Large intestine (tissue), 3 donors: Measurements from ENCODE around the gene HDAC4. TPM values are rescaled to one million over a fixed set of nuclear protein-coding genes. Genes with fewer than 3 reads are reported as not detected.
"Not testable (repeated sequence)": the region's sequence is repeated elsewhere in the genome, so short reads cannot be mapped to it uniquely, and the experiment has no call there.

ENCODE experiments used
- DNase-seq, 2 donors: peaks; one replicate each; pipeline versions ENCODE4 v3.0.0 to v3.0.0-alpha.2; 2013
- H3K27ac ChIP-seq: one replicate; pipeline ENCODE4 v1.5.1; 2013; ENCODE audit warnings: low read length
- H3K27me3 ChIP-seq: 2 replicates; pipeline ENCODE4 v1.6.1; 2013; ENCODE audit warnings: low read length; ENCODE audit not compliant: control insufficient read depth, insufficient read depth
- H3K36me3 ChIP-seq: 2 replicates; pipeline ENCODE4 v1.6.1; 2013; ENCODE audit warnings: low read length; ENCODE audit not compliant: control insufficient read depth, insufficient read depth
- H3K4me1 ChIP-seq: one replicate; pipeline ENCODE4 v1.6.1; 2013; ENCODE audit warnings: low read length; ENCODE audit not compliant: control insufficient read depth, insufficient read depth
- H3K4me3 ChIP-seq: one replicate; pipeline ENCODE4 v1.5.1; 2013; ENCODE audit warnings: low read length
- H3K9me3 ChIP-seq: one replicate; pipeline ENCODE4 v1.6.1; 2013; ENCODE audit warnings: mild to moderate bottlenecking, low read depth, low read length, moderate library complexity; ENCODE audit not compliant: control insufficient read depth
- WGBS: methylation state at CpG from one replicate; pipeline ENCODE4 v1.1.5; 2013; ENCODE audit warnings: low lambda C conversion rate; ENCODE audit not compliant: insufficient coverage; 5-methylcytosine and 5-hydroxymethylcytosine counted together
- polyA plus RNA-seq: library from polyadenylated mRNA; unstranded; fragments of 120-200 nt; gene quantifications from one replicate; pipeline ENCODE4 v1.2.1, GENCODE V29; 2013

The HDAC4 gene
- polyA plus RNA-seq, 1 donor, result 10.7 TPM

GRCh38 chr2:239038284-239038683, 362.5 kb downstream of the HDAC4 start:
- H3K9me3 ChIP-seq, H3K4me1 ChIP-seq, DNase-seq, H3K4me3 ChIP-seq, H3K27me3 ChIP-seq, H3K27ac ChIP-seq, H3K36me3 ChIP-seq: not testable (repeated sequence)
- no CpG with 5 or more reads among the region's 13 CpGs for WGBS

- Histone ChIP-seq H3K4me1 (no peaks in the 10 kb centered on the region), H3K9me3 (no peaks in the 10 kb centered on the region), H3K27ac (no peak overlapping the region), H3K27me3 (no peaks in the 10 kb centered on the region), H3K36me3 (no peaks in the 10 kb centered on the region), H3K4me3 (no peak overlapping the region)
- no peak for DNase-seq
- no CpG with 5 or more reads among the region's 16 CpGs for WGBS
Observed at GRCh38 chr2:239037559-239037910, 363.3 kb downstream of the HDAC4 start.

GRCh38 chr2:239036819-239037558, 363.8 kb downstream of the HDAC4 start:
- H3K4me3 ChIP-seq, result no peak overlapping the region
- H3K27ac ChIP-seq, result no peak overlapping the region
- H3K36me3 ChIP-seq, result no peaks in the 10 kb centered on the region
- no peaks in the 10 kb centered on the region for H3K27me3 ChIP-seq
- H3K9me3 ChIP-seq, result no peaks in the 10 kb centered on the region
- H3K4me1 ChIP-seq, result no peaks in the 10 kb centered on the region
- WGBS, result no CpG with 5 or more reads among the region's 21 CpGs
- DNase-seq, result no peak

GRCh38 chr2:239035997-239036731, 364.7 kb downstream of the HDAC4 start:
- no peaks in the 10 kb centered on the region for H3K27me3 ChIP-seq
- H3K27ac ChIP-seq, result no peak overlapping the region
- no peaks in the 10 kb centered on the region for H3K4me1 ChIP-seq
- no peaks in the 10 kb centered on the region for H3K9me3 ChIP-seq
- H3K4me3 ChIP-seq, result no peak overlapping the region
- no peak for DNase-seq
- no CpG with 5 or more reads among the region's 15 CpGs for WGBS
- no peaks in the 10 kb centered on the region for H3K36me3 ChIP-seq

- no peaks in the 10 kb centered on the region for H3K9me3 ChIP-seq
- no peak for DNase-seq
- no peaks in the 10 kb centered on the region for H3K27me3 ChIP-seq
- H3K36me3 ChIP-seq, result no peaks in the 10 kb centered on the region
- H3K4me1 ChIP-seq, result no peaks in the 10 kb centered on the region
- no peak overlapping the region for H3K4me3 ChIP-seq
- H3K27ac ChIP-seq, result no peak overlapping the region
- WGBS, result no CpG with 5 or more reads among the region's 29 CpGs
Observed at GRCh38 chr2:239035361-239035814, 365.4 kb downstream of the HDAC4 start.

GRCh38 chr2:239034561-239035341, 366.1 kb downstream of the HDAC4 start:
- no CpG with 5 or more reads among the region's 19 CpGs for WGBS
- H3K4me3 ChIP-seq, result no peak overlapping the region
- no peaks in the 10 kb centered on the region for H3K36me3 ChIP-seq
- DNase-seq, result no peak
- H3K4me1 ChIP-seq, result no peaks in the 10 kb centered on the region
- no peaks in the 10 kb centered on the region for H3K27me3 ChIP-seq
- H3K9me3 ChIP-seq, result no peaks in the 10 kb centered on the region
- H3K27ac ChIP-seq, result no peak overlapping the region

GRCh38 chr2:239033801-239034560, 366.8 kb downstream of the HDAC4 start:
- WGBS, result no CpG with 5 or more reads among the region's 13 CpGs
- H3K36me3 ChIP-seq, result no peaks in the 10 kb centered on the region
- H3K4me3 ChIP-seq, result no peak overlapping the region
- no peaks in the 10 kb centered on the region for H3K27me3 ChIP-seq
- no peaks in the 10 kb centered on the region for H3K4me1 ChIP-seq
- DNase-seq, result no peak
- no peak overlapping the region for H3K27ac ChIP-seq
- H3K9me3 ChIP-seq, result no peaks in the 10 kb centered on the region

GRCh38 chr2:239029958-239030357, 370.9 kb downstream of the HDAC4 start:
- no peak for DNase-seq
- no peak overlapping the region for H3K27ac ChIP-seq
- no peaks in the 10 kb centered on the region for H3K36me3 ChIP-seq
- H3K4me3 ChIP-seq, result no peak overlapping the region
- H3K27me3 ChIP-seq, result peaks cover 10% of the 10 kb centered on the region
- no CpG with 5 or more reads among the region's 9 CpGs for WGBS
- H3K4me1 ChIP-seq, result no peaks in the 10 kb centered on the region
- H3K9me3 ChIP-seq, result no peaks in the 10 kb centered on the region

- no peak for DNase-seq
- no peaks in the 10 kb centered on the region for H3K9me3 ChIP-seq
- peaks cover 15% of the 10 kb centered on the region for H3K27me3 ChIP-seq
- no peak overlapping the region for H3K4me3 ChIP-seq
- no peaks in the 10 kb centered on the region for H3K36me3 ChIP-seq
- no CpG with 5 or more reads among the region's 5 CpGs for WGBS
- H3K4me1 ChIP-seq, result no peaks in the 10 kb centered on the region
- no peak overlapping the region for H3K27ac ChIP-seq
Observed at GRCh38 chr2:239028253-239028619, 372.6 kb downstream of the HDAC4 start.
